ENCODE data around the gene RABGGTB. TPM values are rescaled to one million over a fixed set of nuclear protein-coding genes. Genes with fewer than 3 reads are reported as not detected.
"Not testable (repeated sequence)": the region's sequence is repeated elsewhere in the genome, so short reads cannot be mapped to it uniquely, and the experiment has no call there.

Gene RABGGTB
- total RNA-seq, 2 donors from 2014 or later, result 138 to 278 TPM

- H3K27ac Mint-ChIP-seq; ATAC-seq; H3K36me3 Mint-ChIP-seq; H3K4me1 Mint-ChIP-seq (ENCODE audit: low read depth in 2 of 2); DNase-seq (ENCODE audit: low spot score); H3K27me3 Mint-ChIP-seq; H3K4me3 Mint-ChIP-seq; H3K9me3 Mint-ChIP-seq: not testable (repeated sequence)
Observed at GRCh38 chr1:75810113-75810512, 24.1 kb downstream of the RABGGTB start.

- no peaks in the 10 kb centered on the region for H3K36me3 Mint-ChIP-seq
- DNase-seq (ENCODE audit: low spot score), result no peak
Observed at GRCh38 chr1:75811211-75811981, 25.3 kb downstream of the RABGGTB start.

GRCh38 chr1:75812065-75812464 is 26.0 kb downstream of the RABGGTB start:
- DNase-seq (ENCODE audit: low spot score) (no peak), ATAC-seq (no peak)
- Mint-ChIP-seq H3K27me3 (no peaks in the 10 kb centered on the region), H3K4me3 (no peak overlapping the region), H3K4me1 (ENCODE audit: low read depth in 2 of 2) (no peaks in the 10 kb centered on the region), H3K36me3 (no peaks in the 10 kb centered on the region), H3K9me3 (no peaks in the 10 kb centered on the region), H3K27ac (no peak overlapping the region)

More at GRCh38 chr1:75811211-75811981, 25.3 kb downstream of the RABGGTB start:
- no peaks in the 10 kb centered on the region for H3K4me1 Mint-ChIP-seq (ENCODE audit: low read depth in 2 of 2)
- ATAC-seq, result no peak
- H3K27me3 Mint-ChIP-seq, result no peaks in the 10 kb centered on the region
- H3K9me3 Mint-ChIP-seq, result no peaks in the 10 kb centered on the region
- H3K27ac Mint-ChIP-seq, result no peak overlapping the region
- no peak overlapping the region for H3K4me3 Mint-ChIP-seq

- not testable (repeated sequence) for ATAC-seq; H3K4me3 Mint-ChIP-seq; DNase-seq (ENCODE audit: low spot score); H3K27ac Mint-ChIP-seq; H3K4me1 Mint-ChIP-seq (ENCODE audit: low read depth in 2 of 2); H3K27me3 Mint-ChIP-seq
- H3K9me3 Mint-ChIP-seq, result peaks cover 22% of the 10 kb centered on the region
- peaks cover 26% of the 10 kb centered on the region for H3K36me3 Mint-ChIP-seq
Observed at GRCh38 chr1:75823596-75823995, 37.5 kb downstream of the RABGGTB start.

GRCh38 chr1:75836528-75837100 is 50.6 kb downstream of the RABGGTB start:
- Mint-ChIP-seq H3K9me3 (peaks cover 26% of the 10 kb centered on the region), H3K36me3 (peaks cover 32% of the 10 kb centered on the region), H3K27ac (no peak overlapping the region), H3K4me3 (no peak overlapping the region), H3K4me1 (ENCODE audit: low read depth in 2 of 2) (no peaks in the 10 kb centered on the region), H3K27me3 (peaks cover 0 to 3% of the 10 kb centered on the region in 2 donors)
- DNase-seq (ENCODE audit: low spot score) (no peak), ATAC-seq (no peak)

- peaks cover 0 to 3% of the 10 kb centered on the region in 2 donors for H3K27me3 Mint-ChIP-seq
- DNase-seq (ENCODE audit: low spot score), result no peak
- H3K4me3 Mint-ChIP-seq, result no peak overlapping the region
- peaks cover 24% of the 10 kb centered on the region for H3K9me3 Mint-ChIP-seq
- H3K36me3 Mint-ChIP-seq, result peaks cover 24% of the 10 kb centered on the region
- no peak overlapping the region for H3K27ac Mint-ChIP-seq
- no peak for ATAC-seq
- no peaks in the 10 kb centered on the region for H3K4me1 Mint-ChIP-seq (ENCODE audit: low read depth in 2 of 2)
Observed at GRCh38 chr1:75838079-75838478, 52.0 kb downstream of the RABGGTB start.

- Mint-ChIP-seq H3K9me3 (peaks cover 15% of the 10 kb centered on the region), H3K4me1 (ENCODE audit: low read depth in 2 of 2) (no peaks in the 10 kb centered on the region), H3K27ac (no peak overlapping the region), H3K27me3 (peaks cover 0 to 3% of the 10 kb centered on the region in 2 donors), H3K36me3 (peaks cover 11% of the 10 kb centered on the region), H3K4me3 (no peak overlapping the region)
- no peak for ATAC-seq
- DNase-seq (ENCODE audit: low spot score), result no peak
Observed at GRCh38 chr1:75841421-75841820, 55.4 kb downstream of the RABGGTB start.

Other genes starting within 250 kb of the RABGGTB start
- under 1 TPM in 1 of 2 donors, not detected in 1; 0.14 TPM for gene SLC44A5, start 175.1 kb upstream of the RABGGTB start, total RNA-seq
- 10 to 100 TPM; 40.1 to 49.6 TPM for gene ACADM, start 61.5 kb upstream of the RABGGTB start, total RNA-seq
- 1 to 10 TPM in 1 of 2 donors, under 1 TPM in 1; 0.19 to 1.1 TPM for gene MSH4, start 10.6 kb downstream of the RABGGTB start, total RNA-seq
- gene ASB17, start 146.1 kb downstream of the RABGGTB start, total RNA-seq, result not detected

All from natural killer cell treated with Interleukin-12 subunit alpha and Interleukin-12 subunit beta and Interleukin-15 and Interleukin-18, amount 100 ng/mL, for 72 hours (primary cell).